ENCODE measurements around the gene HIVEP2. TPM values are rescaled to one million over a fixed set of nuclear protein-coding genes. Genes with fewer than 3 reads are reported as not detected.
A peak's percentile ranks its signal among the peaks of the same experiment; 100 is the strongest.

The HIVEP2 gene
- total and polyA plus RNA-seq, 7 donors, result 6.2 to 39.7 (median 22.6) TPM

DNA sequence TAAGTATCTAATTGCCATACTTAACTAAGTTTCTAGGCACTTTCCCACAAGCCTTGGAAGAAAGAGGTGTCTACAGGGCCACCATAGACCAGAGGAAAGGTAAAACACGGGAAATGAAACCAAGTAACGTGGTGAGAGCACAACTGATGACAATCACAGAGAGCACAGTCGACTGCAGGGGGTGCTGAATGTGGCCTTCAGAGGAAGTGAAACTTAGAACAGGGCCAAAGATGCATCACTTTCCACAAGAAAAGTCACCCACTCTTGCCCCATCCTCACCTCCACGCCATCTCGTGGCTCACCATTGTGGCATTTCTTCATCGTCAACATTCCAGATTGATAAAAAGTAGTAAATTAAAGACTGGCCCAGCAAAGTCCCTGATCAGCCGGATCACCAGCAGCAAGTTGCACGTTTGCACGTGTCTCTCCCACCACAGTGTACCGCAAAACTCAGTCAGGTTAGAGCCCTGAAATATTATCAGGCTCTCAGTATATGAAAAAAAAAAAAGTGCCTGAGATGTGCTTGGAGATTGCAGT is 31.4 kb downstream of the HIVEP2 start:
- no peak overlapping the region for H3K27ac ChIP-seq
- no peaks in the 10 kb centered on the region for H3K27me3 ChIP-seq (ENCODE audit: insufficient read depth in 3 of 3, low read length in 2 of 3)
- DNase-seq (no peak), ATAC-seq (no peak)
- H3K4me1 ChIP-seq, result peaks cover 16% of the 10 kb centered on the region
- H3K4me3 ChIP-seq, result no peak overlapping the region
- intact Hi-C loops (cut with DNase I), result no loop called here
- no peaks in the 10 kb centered on the region for H3K9me3 ChIP-seq
- TF ChIP-seq, protein P1, sequence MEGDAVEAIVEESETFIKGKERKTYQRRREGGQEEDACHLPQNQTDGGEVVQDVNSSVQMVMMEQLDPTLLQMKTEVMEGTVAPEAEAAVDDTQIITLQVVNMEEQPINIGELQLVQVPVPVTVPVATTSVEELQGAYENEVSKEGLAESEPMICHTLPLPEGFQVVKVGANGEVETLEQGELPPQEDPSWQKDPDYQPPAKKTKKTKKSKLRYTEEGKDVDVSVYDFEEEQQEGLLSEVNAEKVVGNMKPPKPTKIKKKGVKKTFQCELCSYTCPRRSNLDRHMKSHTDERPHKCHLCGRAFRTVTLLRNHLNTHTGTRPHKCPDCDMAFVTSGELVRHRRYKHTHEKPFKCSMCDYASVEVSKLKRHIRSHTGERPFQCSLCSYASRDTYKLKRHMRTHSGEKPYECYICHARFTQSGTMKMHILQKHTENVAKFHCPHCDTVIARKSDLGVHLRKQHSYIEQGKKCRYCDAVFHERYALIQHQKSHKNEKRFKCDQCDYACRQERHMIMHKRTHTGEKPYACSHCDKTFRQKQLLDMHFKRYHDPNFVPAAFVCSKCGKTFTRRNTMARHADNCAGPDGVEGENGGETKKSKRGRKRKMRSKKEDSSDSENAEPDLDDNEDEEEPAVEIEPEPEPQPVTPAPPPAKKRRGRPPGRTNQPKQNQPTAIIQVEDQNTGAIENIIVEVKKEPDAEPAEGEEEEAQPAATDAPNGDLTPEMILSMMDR (IDR thresholded peaks at IDR 0.05), result no peak
- no peaks in the 10 kb centered on the region for H3K36me3 ChIP-seq (ENCODE audit: insufficient read depth in 1 of 2, low read depth in 1 of 2)
- WGBS, 3 donors, result 85 to 93% (median 87%) methylated on average over 10 of the region's 10 CpGs

DNA sequence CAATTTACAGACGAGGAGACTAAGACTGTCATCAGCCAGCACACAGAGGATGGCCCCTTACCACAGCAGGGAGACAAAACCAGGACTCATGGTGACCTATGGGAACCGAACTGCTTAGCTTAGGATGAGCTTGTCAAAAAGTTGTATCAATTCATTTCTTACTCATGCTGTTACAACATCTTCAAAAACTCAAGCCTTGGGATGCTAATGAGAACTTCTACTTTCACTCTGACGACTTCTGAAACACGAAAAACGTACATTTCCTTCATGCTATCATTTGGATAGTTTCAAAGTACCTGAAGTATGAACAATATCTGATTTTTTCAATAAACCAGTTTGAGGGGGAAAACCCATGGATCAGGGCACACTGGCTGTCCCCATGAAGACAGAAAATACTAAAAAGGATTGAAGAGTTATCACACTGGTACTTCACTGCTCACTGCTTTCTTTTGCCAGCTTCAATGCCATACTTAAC is 31.9 kb downstream of the HIVEP2 start:
- H3K27me3 ChIP-seq (ENCODE audit: insufficient read depth in 3 of 3, low read length in 2 of 3), result no peaks in the 10 kb centered on the region
- 90% methylated on average over 5 of the region's 5 CpGs for WGBS, 3 donors
- ATAC-seq (no peak), DNase-seq (no peak)
- H3K36me3 ChIP-seq (ENCODE audit: insufficient read depth in 1 of 2, low read depth in 1 of 2), result no peaks in the 10 kb centered on the region
- H3K27ac ChIP-seq, result no peak overlapping the region
- H3K4me1 ChIP-seq, result peaks cover 17% of the 10 kb centered on the region
- H3K4me3 ChIP-seq, result no peak overlapping the region
- H3K9me3 ChIP-seq, result no peaks in the 10 kb centered on the region
- TF ChIP-seq, protein P1 (IDR thresholded peaks at IDR 0.05), result no peak
- intact Hi-C loops (cut with DNase I), result no loop called here

DNA sequence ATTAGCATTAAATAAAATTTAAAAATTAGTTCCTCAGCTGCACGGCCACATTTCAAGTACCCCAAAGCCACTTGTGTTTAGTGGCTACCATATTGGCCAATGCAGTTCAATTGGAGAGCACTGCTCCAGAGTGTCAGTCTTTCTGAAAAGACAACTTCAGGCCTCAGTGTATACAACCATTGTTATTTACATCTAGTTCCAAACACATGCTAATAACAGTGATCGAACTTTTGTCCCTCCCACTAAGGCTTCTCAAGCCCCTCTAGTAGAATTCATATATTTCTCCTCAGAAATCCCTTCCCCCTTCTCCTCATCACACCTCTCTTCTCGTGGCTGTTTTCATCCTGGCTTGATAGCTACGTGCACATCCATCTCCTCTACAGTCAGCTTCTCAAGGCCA is 32.9 kb downstream of the HIVEP2 start:
- no peak overlapping the region for H3K27ac ChIP-seq
- H3K4me3 ChIP-seq, result no peak overlapping the region
- TF ChIP-seq, protein P1 (IDR thresholded peaks at IDR 0.05), result no peak
- no peak for DNase-seq
- WGBS, 3 donors, result 83 to 97% (median 84%) methylated on average over 4 of the region's 4 CpGs
- no peaks in the 10 kb centered on the region for H3K27me3 ChIP-seq (ENCODE audit: insufficient read depth in 3 of 3, low read length in 2 of 3)
- peaks cover 25% of the 10 kb centered on the region for H3K4me1 ChIP-seq
- no peak for ATAC-seq
- no peaks in the 10 kb centered on the region for H3K9me3 ChIP-seq
- intact Hi-C loops (cut with DNase I), result no loop called here
- no peaks in the 10 kb centered on the region for H3K36me3 ChIP-seq (ENCODE audit: insufficient read depth in 1 of 2, low read depth in 1 of 2)

DNA sequence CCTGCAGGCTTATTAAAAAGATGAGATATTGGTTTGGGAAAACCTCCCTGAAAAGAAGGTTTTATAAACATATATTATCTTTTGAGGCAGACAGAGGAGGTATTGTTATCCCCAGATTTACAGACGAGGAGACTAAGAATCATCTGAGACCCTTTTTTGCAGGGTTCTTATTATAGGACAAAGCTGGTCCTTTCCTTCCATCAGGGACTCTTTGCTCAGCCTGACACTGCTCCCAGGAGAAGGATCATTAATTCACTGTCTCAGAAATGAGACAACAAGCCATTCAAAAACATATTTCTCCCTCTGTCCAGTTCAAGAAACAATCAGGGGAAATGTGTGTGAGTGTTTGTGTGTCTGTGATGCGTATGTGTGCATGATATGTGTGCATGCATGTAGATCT is 33.5 kb downstream of the HIVEP2 start:
- H3K36me3 ChIP-seq (ENCODE audit: insufficient read depth in 1 of 2, low read depth in 1 of 2), result no peaks in the 10 kb centered on the region
- H3K27ac ChIP-seq, result no peak overlapping the region
- no peak for ATAC-seq
- intact Hi-C loops (cut with DNase I), result no loop called here
- TF ChIP-seq, protein P1 (IDR thresholded peaks at IDR 0.05), result no peak
- no peaks in the 10 kb centered on the region for H3K27me3 ChIP-seq (ENCODE audit: insufficient read depth in 3 of 3, low read length in 2 of 3)
- no peaks in the 10 kb centered on the region for H3K9me3 ChIP-seq
- H3K4me3 ChIP-seq, result no peak overlapping the region
- DNase-seq, result no peak
- 80 to 86% (median 81%) methylated on average over 2 of the region's 2 CpGs for WGBS, 3 donors
- peaks cover 32% of the 10 kb centered on the region for H3K4me1 ChIP-seq

DNA sequence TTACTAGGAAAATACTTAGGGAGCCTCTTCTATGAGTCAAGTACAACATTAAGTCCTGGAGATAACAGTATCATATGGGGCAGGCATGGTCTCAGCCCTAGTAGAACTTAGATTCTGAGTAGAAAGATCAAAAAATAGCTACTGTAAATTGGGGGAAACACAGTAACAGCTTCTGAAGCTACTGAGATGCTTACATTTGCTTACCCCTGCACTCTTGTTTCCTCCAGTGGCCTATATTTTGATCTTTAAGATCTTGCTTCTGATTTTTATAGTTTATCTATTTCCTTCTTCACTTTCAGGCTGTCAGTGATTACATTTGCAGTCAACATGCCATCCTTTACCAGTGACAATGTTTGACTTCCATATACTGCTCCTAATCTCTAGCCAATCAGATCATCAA is 35.3 kb downstream of the HIVEP2 start:
- DNase-seq (no peak), ATAC-seq (no peak)
- intact Hi-C loops (cut with DNase I), result no loop called here

More for the DNA sequence above, 35.3 kb downstream of the HIVEP2 start:
- H3K9me3 ChIP-seq, result no peaks in the 10 kb centered on the region
- no peaks in the 10 kb centered on the region for H3K27me3 ChIP-seq (ENCODE audit: insufficient read depth in 3 of 3, low read length in 2 of 3)
- H3K4me1 ChIP-seq, result peaks cover 36% of the 10 kb centered on the region
- H3K27ac ChIP-seq, result peak overlapping the region; percentile 36
- TF ChIP-seq, protein P1 (IDR thresholded peaks at IDR 0.05), result no peak
- H3K36me3 ChIP-seq (ENCODE audit: insufficient read depth in 1 of 2, low read depth in 1 of 2), result no peaks in the 10 kb centered on the region
- H3K4me3 ChIP-seq, result no peak overlapping the region
